Skeletal muscle satellite cell (primary cell): Measurements from ENCODE around the gene CLDN19.

Source experiments
- H3K27me3 ChIP-seq: 2 replicates; pipeline ENCODE4 v1.7.0; 2013; ENCODE audit warnings: low read length; ENCODE audit not compliant: control insufficient read depth, insufficient read depth
- H3K36me3 ChIP-seq: 2 replicates; pipeline ENCODE4 v1.7.0; 2013; ENCODE audit warnings: mild to moderate bottlenecking, control low read depth, low read length; ENCODE audit not compliant: insufficient read depth
- H3K4me1 ChIP-seq: 2 replicates; pipeline ENCODE4 v1.7.0; 2013; ENCODE audit warnings: low read length; ENCODE audit not compliant: control insufficient read depth, insufficient read depth
- H3K4me2 ChIP-seq: 2 replicates; pipeline ENCODE4 v1.7.0; 2013; ENCODE audit warnings: mild to moderate bottlenecking, low read length
- H3K4me3 ChIP-seq: 2 replicates; pipeline ENCODE4 v1.7.0; 2013; ENCODE audit warnings: low read length
- H3K9ac ChIP-seq: 2 replicates; pipeline ENCODE4 v1.7.0; 2013; ENCODE audit warnings: mild to moderate bottlenecking, low read depth, low read length, moderate library complexity
- H3K9me3 ChIP-seq: replicated peaks from 2 replicates; pipeline ENCODE4 v1.7.0; 2013; ENCODE audit warnings: mild to moderate bottlenecking, control low read depth, low read length

CLDN19 gene

GRCh38 chr1:42773420-42773819 lies 33.4 kb upstream of the CLDN19 start:
- Histone ChIP-seq H3K27me3 (no peaks in the 10 kb centered on the region), H3K9me3 (no peaks in the 10 kb centered on the region), H3K4me2 (no peak overlapping the region), H3K9ac (no peak overlapping the region), H3K4me1 (peaks cover under 1% of the 10 kb centered on the region), H3K4me3 (no peak overlapping the region), H3K36me3 (peaks cover 34% of the 10 kb centered on the region)

- peaks cover 11% of the 10 kb centered on the region for H3K4me1 ChIP-seq
Measured at GRCh38 chr1:42769811-42770210, 29.8 kb upstream of the CLDN19 start.

GRCh38 chr1:42768172-42768571 lies 28.1 kb upstream of the CLDN19 start:
- Histone ChIP-seq H3K9ac (peak overlapping the region; percentile 92), H3K4me1 (peaks cover 19% of the 10 kb centered on the region), H3K36me3 (peaks cover under 1% of the 10 kb centered on the region), H3K27me3 (no peaks in the 10 kb centered on the region), H3K4me2 (peak overlapping the region; percentile 80), H3K9me3 (no peaks in the 10 kb centered on the region), H3K4me3 (peak overlapping the region; percentile 86)

More at GRCh38 chr1:42769811-42770210, 29.8 kb upstream of the CLDN19 start:
- Histone ChIP-seq H3K9ac (no peak overlapping the region), H3K4me3 (no peak overlapping the region), H3K27me3 (no peaks in the 10 kb centered on the region), H3K36me3 (peaks cover 9% of the 10 kb centered on the region), H3K9me3 (no peaks in the 10 kb centered on the region), H3K4me2 (no peak overlapping the region)

- H3K9ac ChIP-seq, result peak overlapping the region; percentile 92
- H3K4me1 ChIP-seq, result peaks cover 19% of the 10 kb centered on the region
- H3K36me3 ChIP-seq, result peaks cover under 1% of the 10 kb centered on the region
- H3K4me3 ChIP-seq, result peak overlapping the region; percentile 86
- H3K27me3 ChIP-seq, result no peaks in the 10 kb centered on the region
- H3K4me2 ChIP-seq, result peak overlapping the region; percentile 80
- H3K9me3 ChIP-seq, result no peaks in the 10 kb centered on the region
Measured at GRCh38 chr1:42767510-42768000, 27.5 kb upstream of the CLDN19 start.

- no peaks in the 10 kb centered on the region for H3K9me3 ChIP-seq
- peak within 1 kb of the TSS; percentile 92 for H3K9ac ChIP-seq
- peaks cover 6% of the 10 kb centered on the region for H3K36me3 ChIP-seq
- H3K27me3 ChIP-seq, result no peaks in the 10 kb centered on the region
- peak within 1 kb of the TSS; percentile 90 for H3K4me2 ChIP-seq
- peak within 1 kb of the TSS; percentile 86 for H3K4me3 ChIP-seq
- H3K4me1 ChIP-seq, result peaks cover 19% of the 10 kb centered on the region
Measured at GRCh38 chr1:42766741-42767509, 26.9 kb upstream of the CLDN19 start, which contains the start of the genes C1orf50 and P3H1. Gene C1orf50 (plus strand): TSS chr1:42767249. CDS start chr1:42767312, 63 bp downstream. Gene P3H1 (minus strand): TSS chr1:42767028. CDS start chr1:42766971, 57 bp downstream.

GRCh38 chr1:42765832-42766740 lies 26.1 kb upstream of the CLDN19 start:
- peaks cover 19% of the 10 kb centered on the region for H3K4me1 ChIP-seq

GRCh38 chr1:42765269-42765668 lies 25.2 kb upstream of the CLDN19 start:
- Histone ChIP-seq H3K36me3 (peaks cover 15% of the 10 kb centered on the region), H3K4me2 (peak overlapping the region; percentile 90), H3K4me3 (peak overlapping the region; percentile 86), H3K9me3 (no peaks in the 10 kb centered on the region), H3K4me1 (peaks cover 19% of the 10 kb centered on the region), H3K27me3 (no peaks in the 10 kb centered on the region), H3K9ac (peak overlapping the region; percentile 92)

More at GRCh38 chr1:42765832-42766740, 26.1 kb upstream of the CLDN19 start:
- Histone ChIP-seq H3K4me3 (peak overlapping the region; percentile 86), H3K36me3 (peaks cover 14% of the 10 kb centered on the region), H3K27me3 (no peaks in the 10 kb centered on the region), H3K9ac (peak overlapping the region; percentile 92), H3K4me2 (peak overlapping the region; percentile 90), H3K9me3 (no peaks in the 10 kb centered on the region)

- peaks cover 37% of the 10 kb centered on the region for H3K36me3 ChIP-seq
- H3K27me3 ChIP-seq, result no peaks in the 10 kb centered on the region
- H3K4me3 ChIP-seq, result no peak overlapping the region
- H3K9ac ChIP-seq, result no peak overlapping the region
- no peak overlapping the region for H3K4me2 ChIP-seq
- H3K4me1 ChIP-seq, result peaks cover 10% of the 10 kb centered on the region
- H3K9me3 ChIP-seq, result no peaks in the 10 kb centered on the region
Measured at GRCh38 chr1:42762269-42762668, 22.2 kb upstream of the CLDN19 start.

GRCh38 chr1:42761567-42761966 lies 21.5 kb upstream of the CLDN19 start:
- H3K4me3 ChIP-seq, result no peak overlapping the region
- no peaks in the 10 kb centered on the region for H3K9me3 ChIP-seq
- peaks cover 43% of the 10 kb centered on the region for H3K36me3 ChIP-seq
- no peaks in the 10 kb centered on the region for H3K27me3 ChIP-seq
- H3K4me1 ChIP-seq, result peaks cover 10% of the 10 kb centered on the region
- H3K4me2 ChIP-seq, result no peak overlapping the region
- H3K9ac ChIP-seq, result no peak overlapping the region

- Histone ChIP-seq H3K4me3 (no peak overlapping the region), H3K36me3 (peaks cover 67% of the 10 kb centered on the region), H3K9me3 (no peaks in the 10 kb centered on the region), H3K27me3 (no peaks in the 10 kb centered on the region), H3K4me2 (no peak overlapping the region), H3K4me1 (peaks cover 1% of the 10 kb centered on the region), H3K9ac (no peak overlapping the region)
Measured at GRCh38 chr1:42759114-42759513, 19.1 kb upstream of the CLDN19 start.

GRCh38 chr1:42758641-42759040 lies 18.6 kb upstream of the CLDN19 start:
- H3K9ac ChIP-seq, result no peak overlapping the region
- H3K4me3 ChIP-seq, result no peak overlapping the region
- H3K36me3 ChIP-seq, result peaks cover 71% of the 10 kb centered on the region
- no peaks in the 10 kb centered on the region for H3K9me3 ChIP-seq
- H3K4me2 ChIP-seq, result no peak overlapping the region
- no peaks in the 10 kb centered on the region for H3K27me3 ChIP-seq
- no peaks in the 10 kb centered on the region for H3K4me1 ChIP-seq
